ENCODE data around the gene PXDN.

PXDN gene

DNA sequence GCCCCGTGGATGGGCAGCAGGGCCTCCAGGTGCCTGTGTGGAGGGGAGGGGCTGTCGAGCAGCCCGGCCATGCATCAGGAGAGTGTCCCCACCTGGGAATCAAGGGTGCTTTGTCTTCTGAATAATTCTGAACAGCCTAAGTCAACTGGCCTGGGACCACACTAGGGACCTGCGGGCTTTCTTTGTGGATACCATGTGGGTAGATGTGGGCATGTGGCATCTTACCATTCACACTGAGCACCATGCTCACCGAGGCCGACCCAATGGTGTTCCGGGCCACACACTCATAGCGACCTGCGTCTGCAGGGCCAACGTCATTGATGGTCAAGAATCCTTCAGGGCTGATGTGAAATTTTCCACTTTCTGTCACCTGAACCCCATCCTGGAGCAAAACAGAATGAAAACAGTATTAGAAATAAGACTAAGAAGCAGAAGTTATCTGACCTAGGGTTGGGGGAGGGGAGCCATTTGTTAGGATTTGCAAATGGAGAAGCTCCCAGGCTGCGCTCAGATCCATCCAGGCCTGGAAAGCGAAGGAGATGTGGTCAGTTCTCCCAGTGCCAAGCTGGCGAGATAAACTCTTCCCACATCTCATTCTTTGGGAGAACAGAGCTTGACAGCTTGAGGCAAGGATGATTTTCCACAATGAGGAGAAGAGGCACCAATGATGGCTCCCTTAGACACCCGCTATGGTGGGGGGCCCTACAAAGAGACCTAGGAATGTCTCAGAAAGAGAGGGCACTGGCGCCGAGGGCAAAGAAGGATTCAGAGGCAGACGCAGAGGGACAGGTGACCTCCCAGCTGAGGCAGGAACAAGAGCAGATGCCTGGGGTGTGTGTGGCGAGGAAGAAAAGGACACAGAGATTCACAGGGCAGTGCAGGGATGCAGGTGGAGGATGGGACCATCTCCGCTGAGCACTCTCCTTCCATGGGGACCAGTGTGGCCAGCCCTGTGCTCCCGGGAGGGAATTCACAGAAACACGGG is 83.4 kb downstream of the PXDN start:
- no peak for DNase-seq

DNA sequence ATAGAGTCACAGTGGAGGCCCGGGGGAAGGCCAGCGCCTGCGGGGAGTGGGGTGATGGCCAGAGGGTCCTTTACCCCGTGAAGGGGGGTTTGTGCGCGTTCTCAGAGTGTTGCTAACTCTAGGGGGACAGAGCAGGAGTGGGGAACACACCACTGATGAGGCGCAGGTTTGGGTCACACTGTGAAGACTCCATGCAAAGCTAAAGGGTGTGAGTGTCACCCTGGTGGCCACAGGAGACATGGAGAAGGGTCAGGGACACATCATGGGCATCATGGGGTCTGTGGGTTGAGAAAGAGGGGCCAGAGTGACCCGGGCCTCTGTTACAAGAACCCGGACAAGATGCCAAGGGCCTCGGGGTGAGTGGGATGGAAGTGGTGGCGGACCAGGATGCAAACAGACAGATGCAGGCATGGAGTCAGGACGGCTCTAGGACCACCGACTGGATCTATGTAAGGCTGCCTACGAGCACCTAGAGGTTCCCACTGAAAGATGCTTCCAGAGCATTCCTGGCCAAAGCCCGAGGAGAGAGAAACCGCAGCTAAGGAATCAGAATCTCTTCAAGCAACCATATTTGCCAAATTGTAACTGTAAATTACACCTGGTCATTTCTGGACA is 84.3 kb downstream of the PXDN start:
- no peak for DNase-seq

DNA sequence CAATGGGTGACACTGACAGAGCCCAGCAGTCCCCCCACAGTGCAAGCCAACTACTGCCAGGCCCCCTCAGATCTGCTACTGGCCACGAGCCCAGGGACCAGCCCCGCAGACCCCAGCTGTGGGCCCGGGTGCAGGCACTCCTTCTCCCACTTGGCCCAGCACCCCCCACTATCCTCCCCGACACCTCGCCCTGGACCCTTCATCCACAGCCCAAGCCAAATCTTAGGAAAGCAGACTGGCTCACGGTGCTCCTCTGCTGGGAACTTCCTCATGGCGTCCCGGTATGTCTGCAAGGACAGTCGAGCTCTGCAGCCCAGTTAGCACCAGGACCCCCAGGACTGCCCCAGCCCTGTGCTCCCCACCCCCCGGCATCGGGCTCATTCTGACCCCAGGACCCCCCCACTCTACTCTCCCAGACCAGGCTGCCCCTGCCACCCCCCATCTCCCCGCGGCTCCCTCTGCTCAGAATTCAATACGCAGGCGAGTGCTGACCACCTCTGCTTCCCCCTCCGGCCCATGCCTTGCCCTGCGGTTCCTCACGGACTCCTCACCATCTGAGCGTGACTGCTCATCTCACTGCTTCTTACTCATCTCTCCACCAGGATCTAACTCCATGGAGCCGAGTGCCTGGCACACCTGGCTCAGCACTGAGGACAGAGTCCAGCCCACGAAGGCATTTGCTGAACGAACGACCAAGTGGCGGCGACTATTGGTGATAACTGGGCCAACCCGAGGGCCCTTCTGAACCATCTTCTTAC is 85.7 kb downstream of the PXDN start:
- no peak for DNase-seq

GRCh38 chr2:1656961-1657841 is 87.1 kb downstream of the PXDN start:
- DNase-seq: no peak

DNA sequence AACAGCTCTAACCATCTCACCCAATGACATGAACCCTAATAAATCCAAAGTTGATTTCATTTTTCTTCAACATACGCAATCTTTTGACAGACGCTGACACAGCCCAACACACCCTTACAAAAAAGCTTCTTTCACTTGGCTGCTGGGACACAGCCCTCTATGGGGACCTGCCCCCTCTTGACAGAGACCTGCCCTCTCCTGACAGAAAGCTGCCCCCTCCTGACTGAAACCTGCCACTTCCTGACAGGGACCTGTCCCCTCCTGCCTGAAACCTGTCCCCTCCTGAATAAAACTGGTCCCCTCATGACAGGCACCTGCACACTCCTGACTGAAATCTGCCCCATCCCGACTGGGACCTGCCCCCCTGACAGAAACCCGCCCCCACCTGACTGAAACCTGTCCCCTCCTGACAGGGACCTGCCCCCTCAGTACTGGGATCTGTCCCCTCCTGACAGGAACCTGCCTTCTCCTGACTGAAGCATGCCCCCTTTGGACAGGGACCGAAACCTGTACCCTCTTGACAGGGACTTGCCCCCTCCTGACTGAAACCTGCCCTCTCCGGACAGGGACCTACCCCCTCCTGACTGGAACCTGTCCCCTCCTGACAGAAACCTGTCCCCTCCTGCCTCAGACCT is 87.9 kb downstream of the PXDN start:
- DNase-seq: no peak

DNA sequence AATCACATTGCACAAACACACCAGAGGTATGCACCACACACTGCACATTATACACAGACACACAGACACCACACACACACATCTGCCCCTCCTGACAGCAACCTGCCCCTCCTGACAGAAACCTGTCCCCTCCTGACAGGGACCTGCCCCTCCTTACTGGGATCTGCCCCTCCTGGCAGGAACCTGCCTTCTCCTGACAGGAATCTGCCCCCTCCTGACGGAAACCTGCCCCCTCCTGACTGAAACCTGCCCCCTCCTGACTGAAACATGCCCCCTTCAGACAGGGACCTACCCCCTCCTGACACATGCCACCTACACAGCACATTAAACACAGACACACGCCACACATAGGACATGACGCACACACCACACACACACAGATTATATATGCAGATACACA is 88.9 kb downstream of the PXDN start:
- DNase-seq: no peak

- DNase-seq: no peak
Observed at GRCh38 chr2:1654696-1655374, 89.5 kb downstream of the PXDN start.

- no peak for DNase-seq
Observed at GRCh38 chr2:1653956-1654695, 90.2 kb downstream of the PXDN start.

DNA sequence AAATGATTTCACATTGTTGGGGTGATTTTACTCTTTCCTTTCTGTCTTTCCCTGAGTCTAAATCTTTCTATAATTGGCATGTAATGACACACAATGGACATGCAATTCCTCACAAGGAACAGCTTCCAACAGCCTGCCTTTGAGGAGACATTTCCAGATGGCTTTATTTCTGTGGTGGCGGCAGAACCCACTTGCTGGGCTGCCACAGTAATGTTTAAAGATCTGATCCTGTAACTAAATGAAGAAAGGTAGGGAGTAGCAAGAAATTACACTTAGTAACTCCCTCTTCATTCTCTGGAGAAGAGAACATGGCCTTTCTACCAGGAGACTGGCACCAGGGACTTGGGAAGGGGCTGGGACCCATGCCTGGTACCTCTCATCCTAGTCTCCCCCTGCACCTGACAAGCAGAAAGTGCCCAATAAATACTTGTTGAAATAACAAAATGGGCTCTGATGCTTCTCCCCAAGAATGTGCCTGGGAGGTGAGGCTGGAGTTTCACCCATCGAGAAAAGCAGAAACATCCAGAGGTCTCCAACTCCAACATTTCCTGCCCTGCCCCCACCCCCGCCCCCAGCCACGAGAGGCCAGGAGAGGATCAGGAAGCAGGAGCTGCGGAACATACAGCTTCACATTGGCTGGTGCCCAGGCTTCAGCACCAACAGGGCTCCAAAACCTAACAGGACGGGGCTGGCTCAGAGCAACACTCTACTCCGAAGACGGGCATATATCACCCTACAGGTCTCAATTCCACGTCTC is 92.1 kb downstream of the PXDN start:
- no peak for DNase-seq

GRCh38 chr2:1651121-1652033 is 92.9 kb downstream of the PXDN start:
- DNase-seq: no peak

- no peak for DNase-seq
Observed at GRCh38 chr2:1650085-1650872, 94.0 kb downstream of the PXDN start.

DNA sequence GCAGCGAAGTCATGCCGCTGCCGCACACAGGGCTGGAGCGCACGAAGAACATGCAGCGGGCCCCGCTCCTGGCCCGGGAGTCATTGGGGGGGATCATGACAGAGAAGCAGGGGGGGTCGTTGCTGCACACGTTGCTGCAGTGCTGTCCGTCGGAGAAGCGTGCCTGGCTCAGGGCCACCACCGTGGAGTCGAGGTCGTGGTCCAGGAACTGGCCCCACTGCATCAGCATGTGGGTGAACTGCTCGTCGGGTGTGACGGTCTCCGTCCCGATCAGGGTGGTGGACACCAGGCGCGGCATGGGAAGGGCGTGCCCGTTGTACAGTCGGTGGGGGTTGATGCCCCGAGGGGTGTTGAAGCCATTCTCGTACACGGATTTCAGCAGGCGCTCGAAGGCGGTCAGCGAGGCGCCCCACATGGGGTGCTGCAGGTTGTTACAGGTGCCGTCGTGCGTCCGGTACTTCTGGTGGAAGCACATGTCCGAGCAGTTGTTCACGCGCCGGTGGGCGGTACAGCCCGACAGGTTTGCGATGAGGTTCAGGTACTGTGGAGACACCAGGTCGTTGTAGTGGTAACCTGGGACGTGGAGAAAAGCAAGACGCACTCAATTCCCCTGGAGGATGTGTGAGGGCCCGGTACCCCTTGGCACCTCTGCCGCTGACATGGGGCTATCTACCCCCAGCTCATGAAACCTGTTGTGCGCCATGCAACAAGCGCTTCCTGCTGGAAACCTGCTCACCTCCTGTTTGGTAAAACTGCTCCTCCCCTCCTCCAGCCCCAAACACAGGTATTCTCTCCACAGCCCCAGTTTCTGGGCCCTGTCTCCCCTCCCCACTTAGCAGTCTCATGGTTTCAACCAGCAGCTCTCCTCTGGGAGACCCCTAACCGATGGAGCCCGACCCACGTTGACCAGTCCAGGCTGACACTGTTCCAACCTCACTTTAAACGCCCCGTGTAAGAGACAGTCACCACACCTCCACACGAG is 94.9 kb downstream of the PXDN start:
- no peak for DNase-seq

GRCh38 chr2:1648241-1649102 is 95.8 kb downstream of the PXDN start:
- no peak for DNase-seq

DNA sequence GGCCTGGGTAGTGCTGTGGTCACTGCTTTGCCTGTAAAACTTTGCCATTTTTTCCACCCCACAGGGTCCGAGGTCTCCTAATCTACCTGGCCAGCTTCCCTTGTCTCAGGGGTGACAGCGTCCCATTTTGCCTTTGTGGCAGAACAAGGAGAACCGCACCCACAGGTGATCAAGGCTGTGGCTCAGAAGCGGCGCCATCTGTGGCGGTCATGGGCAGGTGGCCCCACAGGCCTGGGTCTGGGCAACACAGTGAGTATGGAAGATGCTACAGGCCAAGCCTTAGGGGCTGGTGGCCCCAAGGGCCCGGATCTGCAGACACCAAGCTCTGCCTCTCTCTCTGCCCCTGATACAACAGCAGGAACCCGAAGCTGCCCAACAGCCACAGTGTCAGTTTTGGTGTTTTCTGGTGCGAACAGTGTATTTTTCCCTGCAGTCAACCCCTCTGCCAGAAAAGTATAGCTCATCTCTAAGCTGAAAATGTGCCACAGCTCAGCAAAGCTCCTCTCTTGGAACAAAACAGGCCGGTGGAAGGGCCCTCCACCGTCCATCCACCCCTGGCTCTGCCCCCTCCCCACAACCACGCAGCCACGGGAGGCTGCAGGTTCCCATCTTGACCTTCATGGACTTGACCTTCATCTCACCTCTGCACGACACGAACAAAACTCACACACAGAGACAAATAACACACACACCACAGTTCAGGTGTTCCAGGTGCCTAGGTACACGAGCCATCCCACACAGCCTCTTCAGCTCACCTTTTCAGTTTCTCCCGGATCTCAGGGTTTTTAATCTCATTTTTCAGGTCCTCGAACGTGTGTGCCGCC is 96.7 kb downstream of the PXDN start:
- no peak for DNase-seq

Data from hippocampal formation (tissue), 2 donors.